HepG2 (cell line): ENCODE results near the gene TLK1.

Experiments used
- FOXJ3 ChIP-seq: sonication (generic); formaldehyde crosslinking; IDR thresholded peaks from 2 replicates; pipeline ENCODE4 v1.4.0; 2020; ENCODE audit warnings: missing genetic modification reagents, mild to moderate bottlenecking, borderline replicate concordance
- NR2F1 ChIP-seq, 2 experiments: fragments of 450-650 bp in 1 of 2; formaldehyde crosslinking in 1 of 2; IDR thresholded peaks; 2 replicates each; pipeline versions ENCODE4 v1.5.0 to v1.6.1; 2016 to 2020; ENCODE audit warnings: mild to moderate bottlenecking in 1 of 2, missing compliant biosample characterization in 1 of 2, missing genetic modification reagents in 1 of 2, moderate library complexity in 1 of 2
- ZNF850 ChIP-seq: sonication (generic); formaldehyde crosslinking; conservative IDR thresholded peaks from 2 replicates; pipeline ENCODE4 v1.9.0; 2021; ENCODE audit warnings: mild to moderate bottlenecking, missing genetic modification reagents

DNA sequence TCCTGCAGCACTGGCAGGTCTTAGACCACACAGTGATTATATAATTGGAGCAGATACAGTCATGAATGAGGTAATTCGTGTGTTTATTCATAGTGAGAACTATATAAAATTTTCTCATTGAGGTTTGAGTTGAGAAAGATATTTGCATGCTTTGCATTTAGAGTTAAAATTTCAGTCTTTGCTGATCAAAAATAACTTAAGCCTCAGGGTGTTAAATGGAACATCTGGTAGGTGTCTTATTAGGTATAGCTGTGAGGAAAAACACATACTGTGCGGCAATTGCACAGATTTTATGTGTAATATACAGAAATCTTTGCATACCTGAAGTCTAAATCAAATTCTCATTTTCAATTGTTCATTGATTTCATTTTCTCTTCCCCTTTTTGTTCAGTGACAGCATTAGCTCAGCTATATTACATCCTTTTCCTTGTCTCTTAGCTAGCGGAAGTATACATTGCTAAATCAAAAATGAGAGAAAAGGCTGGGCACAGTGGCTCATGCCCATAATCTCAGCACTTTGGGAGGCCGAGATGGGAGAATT, 210.4 kb downstream of the TLK1 start:
- TF ChIP-seq ZNF850 (no peak), FOXJ3 (CRISPR knock-in tag) (no peak), NR2F1 (CRISPR knock-in tag; IDR thresholded peaks at IDR 0.05) (no peak)
